HepG2 (cell line): ENCODE data around the gene USB1.

ENCODE experiments used
- KAT2B ChIP-seq: fragments of 150-350 bp; IDR thresholded peaks from 2 replicates; pipeline ENCODE4 v1.6.1; 2014; ENCODE audit warnings: low read depth, low read length, borderline replicate concordance
- KDM1A ChIP-seq: IDR thresholded peaks from 2 replicates; pipeline ENCODE4 v1.6.1; 2016; ENCODE audit warnings: missing compliant biosample characterization
- YY1 ChIP-seq: IDR thresholded peaks from 2 replicates; pipeline ENCODE4 v1.6.1; 2011; ENCODE audit warnings: low read length, low read depth, moderate library complexity, mild to moderate bottlenecking; ENCODE audit not compliant: insufficient read depth, insufficient replicate concordance
- ZNF841 ChIP-seq: sonication (generic); formaldehyde crosslinking; IDR thresholded peaks from 2 replicates; pipeline ENCODE4 v1.8.1; 2023; ENCODE audit warnings: missing genetic modification reagents, borderline replicate concordance
- TF ChIP-seq, protein P1 (sequence below), 2 experiments: fragments of 450-650 bp in 1 of 2; sonication (generic) in 1 of 2; formaldehyde crosslinking; IDR thresholded peaks; 2 replicates each; pipeline versions ENCODE4 v1.5.0 to v1.8.0; 2020 to 2022; ENCODE audit warnings: mild to moderate bottlenecking in 1 of 2, missing genetic modification reagents in 1 of 2
- TF ChIP-seq, protein P2 (sequence below): IDR thresholded peaks from 2 replicates; pipeline ENCODE4 v1.6.1; 2012; ENCODE audit warnings: inconsistent platforms
- TF ChIP-seq, protein P3 (sequence below): sonication (generic); formaldehyde crosslinking; IDR thresholded peaks from 2 replicates; pipeline ENCODE4 v1.5.0; 2020; ENCODE audit warnings: missing genetic modification reagents
- TF ChIP-seq, protein P4 (sequence below): sonication (generic); formaldehyde crosslinking; conservative IDR thresholded peaks from 2 replicates; pipeline ENCODE4 v1.4.0; 2020; ENCODE audit warnings: missing genetic modification reagents

DNA sequence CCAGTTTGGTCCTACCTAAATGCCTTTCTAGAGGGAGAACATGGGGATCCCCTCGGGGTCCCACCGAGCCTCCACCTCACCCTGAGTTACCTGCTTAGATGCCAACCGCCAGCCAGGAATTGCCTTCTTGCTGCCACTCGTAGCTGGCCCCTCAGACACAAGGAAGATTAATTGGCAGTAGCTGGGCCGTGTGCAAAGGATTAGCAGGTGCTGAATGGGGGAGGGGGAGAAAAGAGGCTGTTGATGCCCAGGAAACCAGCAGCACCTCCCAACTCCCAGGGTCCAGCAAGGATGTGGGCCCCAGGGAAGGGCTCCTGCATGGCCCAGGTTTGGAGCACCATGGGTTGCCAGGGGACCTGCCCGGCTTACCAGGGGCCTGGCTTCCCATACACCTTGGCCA, 30.2 kb upstream of the USB1 start, which contains the start of gene CNGB1:
- TF ChIP-seq, protein P1, sequence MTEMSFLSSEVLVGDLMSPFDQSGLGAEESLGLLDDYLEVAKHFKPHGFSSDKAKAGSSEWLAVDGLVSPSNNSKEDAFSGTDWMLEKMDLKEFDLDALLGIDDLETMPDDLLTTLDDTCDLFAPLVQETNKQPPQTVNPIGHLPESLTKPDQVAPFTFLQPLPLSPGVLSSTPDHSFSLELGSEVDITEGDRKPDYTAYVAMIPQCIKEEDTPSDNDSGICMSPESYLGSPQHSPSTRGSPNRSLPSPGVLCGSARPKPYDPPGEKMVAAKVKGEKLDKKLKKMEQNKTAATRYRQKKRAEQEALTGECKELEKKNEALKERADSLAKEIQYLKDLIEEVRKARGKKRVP (CRISPR knock-in tag; IDR thresholded peaks at IDR 0.05): no peak
- TF ChIP-seq KDM1A (CRISPR knock-in tag) (no peak), ZNF841 (no peak), YY1 (no peak), KAT2B (no peak)
- TF ChIP-seq, protein P2, sequence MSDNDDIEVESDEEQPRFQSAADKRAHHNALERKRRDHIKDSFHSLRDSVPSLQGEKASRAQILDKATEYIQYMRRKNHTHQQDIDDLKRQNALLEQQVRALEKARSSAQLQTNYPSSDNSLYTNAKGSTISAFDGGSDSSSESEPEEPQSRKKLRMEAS: no peak
- TF ChIP-seq, protein P3, sequence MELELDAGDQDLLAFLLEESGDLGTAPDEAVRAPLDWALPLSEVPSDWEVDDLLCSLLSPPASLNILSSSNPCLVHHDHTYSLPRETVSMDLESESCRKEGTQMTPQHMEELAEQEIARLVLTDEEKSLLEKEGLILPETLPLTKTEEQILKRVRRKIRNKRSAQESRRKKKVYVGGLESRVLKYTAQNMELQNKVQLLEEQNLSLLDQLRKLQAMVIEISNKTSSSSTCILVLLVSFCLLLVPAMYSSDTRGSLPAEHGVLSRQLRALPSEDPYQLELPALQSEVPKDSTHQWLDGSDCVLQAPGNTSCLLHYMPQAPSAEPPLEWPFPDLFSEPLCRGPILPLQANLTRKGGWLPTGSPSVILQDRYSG (CRISPR knock-in tag): no peak
- TF ChIP-seq, protein P4, sequence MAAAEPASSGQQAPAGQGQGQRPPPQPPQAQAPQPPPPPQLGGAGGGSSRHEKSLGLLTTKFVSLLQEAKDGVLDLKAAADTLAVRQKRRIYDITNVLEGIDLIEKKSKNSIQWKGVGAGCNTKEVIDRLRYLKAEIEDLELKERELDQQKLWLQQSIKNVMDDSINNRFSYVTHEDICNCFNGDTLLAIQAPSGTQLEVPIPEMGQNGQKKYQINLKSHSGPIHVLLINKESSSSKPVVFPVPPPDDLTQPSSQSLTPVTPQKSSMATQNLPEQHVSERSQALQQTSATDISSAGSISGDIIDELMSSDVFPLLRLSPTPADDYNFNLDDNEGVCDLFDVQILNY (CRISPR knock-in tag): no peak
